ENCODE results near the gene LIMK2.

GRCh38 chr22:31211482-31211861 lies 626 bp upstream of the LIMK2 start:
- TF ChIP-seq CTCF (IDR thresholded peaks at IDR 0.05; ENCODE audit: low read length) (no peak), EZH2 (optimal IDR thresholded peaks at IDR 0.05; ENCODE audit: low read depth, low read length) (no peak)
